HepG2 (cell line): ENCODE measurements around the gene AKAP1. TPM values are rescaled to one million over a fixed set of nuclear protein-coding genes. Genes with fewer than 3 reads are reported as not detected.

Experiments
- ARID5B ChIP-seq: IDR thresholded peaks from 2 replicates; pipeline ENCODE4 v1.4.0; 2020; ENCODE audit warnings: mild to moderate bottlenecking, missing genetic modification reagents
- EED ChIP-seq: sonication (generic); formaldehyde crosslinking; IDR thresholded peaks from 2 replicates; pipeline ENCODE4 v1.5.0; 2020; ENCODE audit warnings: mild to moderate bottlenecking, missing genetic modification reagents
- ETS1 ChIP-seq: sonication (generic); formaldehyde crosslinking; IDR thresholded peaks from 2 replicates; pipeline ENCODE4 v1.4.0; 2020; ENCODE audit warnings: missing genetic modification reagents
- GTF2F1 ChIP-seq: fragments of 150-350 bp; IDR thresholded peaks from 2 replicates; pipeline ENCODE4 v1.6.1; 2014; ENCODE audit warnings: low read length
- ONECUT2 ChIP-seq: sonication (generic); formaldehyde crosslinking; IDR thresholded peaks from 2 replicates; pipeline ENCODE4 v1.4.0; 2020; ENCODE audit warnings: missing genetic modification reagents
- RBFOX2 ChIP-seq: fragments of 200-400 bp; formaldehyde crosslinking; IDR thresholded peaks from 2 replicates; pipeline ENCODE4 v1.6.1; 2017; ENCODE audit warnings: low read depth, mild to moderate bottlenecking, low read length
- SMARCC2 ChIP-seq: fragments of 450-650 bp; IDR thresholded peaks from 2 replicates; pipeline ENCODE4 v1.6.1; 2017; ENCODE audit warnings: antibody characterized with exemption, mild to moderate bottlenecking
- SNAPC2 ChIP-seq: sonication (generic); formaldehyde crosslinking; IDR thresholded peaks from 2 replicates; pipeline ENCODE4 v1.8.1; 2022; ENCODE audit warnings: mild to moderate bottlenecking, missing genetic modification reagents
- SOX13 ChIP-seq, 3 experiments: fragments of 450-650 bp in 1 of 3; sonication (generic) in 1 of 3; formaldehyde crosslinking in 1 of 3; IDR thresholded peaks in 2 of 3; conservative IDR thresholded peaks in 1 of 3; 2 replicates each; pipeline versions ENCODE4 v1.5.0 to v1.6.1; 2016 to 2020; ENCODE audit warnings: antibody characterized with exemption in 1 of 3, mild to moderate bottlenecking in 1 of 3, missing compliant biosample characterization in 1 of 3, missing genetic modification reagents in 1 of 3, moderate library complexity in 1 of 3
- ZBTB7B ChIP-seq: sonication (generic); formaldehyde crosslinking; IDR thresholded peaks from 2 replicates; pipeline ENCODE4 v1.4.0; 2020; ENCODE audit warnings: missing genetic modification reagents
- ZNF260 ChIP-seq: sonication (generic); formaldehyde crosslinking; IDR thresholded peaks from 2 replicates; pipeline ENCODE4 v1.4.0; 2020; ENCODE audit warnings: missing genetic modification reagents, low read depth, mild to moderate bottlenecking, borderline replicate concordance
- ZNF276 ChIP-seq: sonication (generic); formaldehyde crosslinking; IDR thresholded peaks from 2 replicates; pipeline ENCODE4 v1.4.0; 2020; ENCODE audit warnings: mild to moderate bottlenecking, low read depth, missing genetic modification reagents
- ZNF557 ChIP-seq: sonication (generic); formaldehyde crosslinking; IDR thresholded peaks from 2 replicates; pipeline ENCODE4 v1.4.0; 2020; ENCODE audit warnings: missing genetic modification reagents
- ZNF670 ChIP-seq: sonication (generic); formaldehyde crosslinking; IDR thresholded peaks from 2 replicates; pipeline ENCODE4 v1.8.0; 2022; ENCODE audit warnings: mild to moderate bottlenecking, missing genetic modification reagents, borderline replicate concordance
- ZNF713 ChIP-seq: sonication (generic); formaldehyde crosslinking; IDR thresholded peaks from 2 replicates; pipeline ENCODE4 v1.4.0; 2020; ENCODE audit warnings: mild to moderate bottlenecking, missing genetic modification reagents
- ZNF749 ChIP-seq: sonication (generic); formaldehyde crosslinking; IDR thresholded peaks from 2 replicates; pipeline ENCODE4 v1.8.0; 2022; ENCODE audit warnings: mild to moderate bottlenecking, missing genetic modification reagents, moderate library complexity, borderline replicate concordance
- ZNF75D ChIP-seq: sonication (generic); formaldehyde crosslinking; IDR thresholded peaks from 2 replicates; pipeline ENCODE4 v1.8.1; 2023; ENCODE audit warnings: missing genetic modification reagents, mild to moderate bottlenecking, borderline replicate concordance
- ZNF770 ChIP-seq: sonication (generic); formaldehyde crosslinking; IDR thresholded peaks from 2 replicates; pipeline ENCODE4 v1.5.0; 2020; ENCODE audit warnings: mild to moderate bottlenecking, missing genetic modification reagents
- ZSCAN20 ChIP-seq: sonication (generic); formaldehyde crosslinking; IDR thresholded peaks from 2 replicates; pipeline ENCODE4 v1.4.0; 2020; ENCODE audit warnings: missing genetic modification reagents, mild to moderate bottlenecking, borderline replicate concordance
- polyA plus RNA-seq, 8 experiments: library from polyadenylated mRNA; depleted of rRNA in 3 of 8; stranded (reverse) in 7 of 8; unstranded in 1 of 8; fragments of >200 nt; fragmentation: Illumina TruSeq in 4 of 8; extraction: Trizol in 4 of 8; gene quantifications; 2 replicates each; pipeline versions ENCODE4 v1.2.1 to v1.2.3, GENCODE V29; 2011 to 2016; ENCODE audit warnings: low read depth in 4 of 8, missing spikeins in 1 of 8, mixed read lengths in 1 of 8; ENCODE audit not compliant: insufficient read depth in 1 of 8
- total RNA-seq, 5 experiments: library from RNA; depleted of rRNA; stranded (reverse); fragments of >200 nt; fragmentation: Illumina TruSeq; extraction: Trizol; gene quantifications; 2 replicates each; pipeline ENCODE4 v1.2.3, GENCODE V29; 2016; ENCODE audit warnings: low read depth in 1 of 5

The AKAP1 gene
- total and polyA plus RNA-seq, 2 of the 13 experiments (the other 11 are each of a cell fraction or from before 2014, with no cell fraction given): 101 to 131 TPM

- TF ChIP-seq ZNF770 (CRISPR knock-in tag) (peak; percentile 70), ZNF557 (CRISPR knock-in tag) (no peak), ZNF75D (CRISPR knock-in tag) (0 out of 2 replicates have a peak, but pooled peaks have one; percentile 25), SNAPC2 (CRISPR knock-in tag) (no peak; the same call in 1 of the 2 replicates), ZSCAN20 (CRISPR knock-in tag) (peak; percentile 88), GTF2F1 (no peak), ZNF749 (CRISPR knock-in tag) (peak; percentile 44; the same call in 1 of the 2 replicates), ETS1 (no peak), ZNF713 (CRISPR knock-in tag) (no peak), SOX13 (IDR thresholded peaks at IDR 0.05) (no peak), SOX13 (CRISPR knock-in tag; conservative IDR thresholded peaks at IDR 0.05 in 1 of 2, IDR thresholded peaks at IDR 0.05 in 1 of 2) (peak in 1 of 2 experiments; percentile 90; a peak in 2 of 4 replicates), ZNF260 (0 out of 2 replicates have a peak, but pooled peaks have one; percentile 17), ZNF670 (CRISPR knock-in tag) (peak; percentile 44; the same call in 1 of the 2 replicates), RBFOX2 (peak; percentile 94), ARID5B (CRISPR knock-in tag) (peak; percentile 93), ZBTB7B (peak; percentile 97), ONECUT2 (CRISPR knock-in tag) (no peak; the same call in 1 of the 2 replicates), SMARCC2 (no peak), EED (peak; percentile 89), ZNF276 (CRISPR knock-in tag) (0 out of 2 replicates have a peak, but pooled peaks have one; percentile 8)
Measured at GRCh38 chr17:57085448-57086068, 512 bp downstream of the AKAP1 start (continued).
